ENCODE measurements around the gene C2orf76.

C2orf76 gene

DNA sequence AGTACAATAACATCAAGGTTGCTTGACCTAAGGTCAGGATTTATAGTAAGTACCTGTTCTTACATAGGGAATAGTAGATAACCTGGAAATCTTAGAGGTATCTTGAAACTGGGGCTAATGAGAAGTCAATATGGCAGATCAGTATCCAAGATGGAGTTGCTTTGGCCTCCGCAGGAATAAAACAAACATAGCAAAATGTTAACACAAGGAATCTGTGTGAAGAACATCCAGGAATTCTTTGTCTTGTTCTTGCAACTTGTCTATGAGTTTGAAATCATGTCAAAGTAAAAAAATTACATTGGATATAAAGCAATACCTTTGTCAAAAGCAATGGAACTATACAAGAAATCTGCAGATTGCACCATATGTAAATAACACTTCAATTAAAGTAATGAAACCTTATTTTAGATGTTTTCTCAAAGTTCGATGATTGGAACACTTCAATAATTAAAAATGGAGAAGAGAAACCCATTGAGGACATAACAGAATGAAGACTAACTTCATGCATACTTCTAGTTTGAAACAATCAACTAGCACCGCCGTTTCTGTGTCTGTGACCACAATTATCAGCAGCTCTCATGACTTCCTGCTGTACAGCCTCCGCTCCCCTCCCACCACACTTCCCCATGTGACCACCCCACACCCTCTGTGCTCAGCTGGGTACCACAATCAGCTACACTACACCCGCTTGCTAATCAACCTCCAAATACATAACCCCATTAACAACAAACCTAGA, 27.6 kb downstream of the C2orf76 start:
- TF ChIP-seq, protein P1, sequence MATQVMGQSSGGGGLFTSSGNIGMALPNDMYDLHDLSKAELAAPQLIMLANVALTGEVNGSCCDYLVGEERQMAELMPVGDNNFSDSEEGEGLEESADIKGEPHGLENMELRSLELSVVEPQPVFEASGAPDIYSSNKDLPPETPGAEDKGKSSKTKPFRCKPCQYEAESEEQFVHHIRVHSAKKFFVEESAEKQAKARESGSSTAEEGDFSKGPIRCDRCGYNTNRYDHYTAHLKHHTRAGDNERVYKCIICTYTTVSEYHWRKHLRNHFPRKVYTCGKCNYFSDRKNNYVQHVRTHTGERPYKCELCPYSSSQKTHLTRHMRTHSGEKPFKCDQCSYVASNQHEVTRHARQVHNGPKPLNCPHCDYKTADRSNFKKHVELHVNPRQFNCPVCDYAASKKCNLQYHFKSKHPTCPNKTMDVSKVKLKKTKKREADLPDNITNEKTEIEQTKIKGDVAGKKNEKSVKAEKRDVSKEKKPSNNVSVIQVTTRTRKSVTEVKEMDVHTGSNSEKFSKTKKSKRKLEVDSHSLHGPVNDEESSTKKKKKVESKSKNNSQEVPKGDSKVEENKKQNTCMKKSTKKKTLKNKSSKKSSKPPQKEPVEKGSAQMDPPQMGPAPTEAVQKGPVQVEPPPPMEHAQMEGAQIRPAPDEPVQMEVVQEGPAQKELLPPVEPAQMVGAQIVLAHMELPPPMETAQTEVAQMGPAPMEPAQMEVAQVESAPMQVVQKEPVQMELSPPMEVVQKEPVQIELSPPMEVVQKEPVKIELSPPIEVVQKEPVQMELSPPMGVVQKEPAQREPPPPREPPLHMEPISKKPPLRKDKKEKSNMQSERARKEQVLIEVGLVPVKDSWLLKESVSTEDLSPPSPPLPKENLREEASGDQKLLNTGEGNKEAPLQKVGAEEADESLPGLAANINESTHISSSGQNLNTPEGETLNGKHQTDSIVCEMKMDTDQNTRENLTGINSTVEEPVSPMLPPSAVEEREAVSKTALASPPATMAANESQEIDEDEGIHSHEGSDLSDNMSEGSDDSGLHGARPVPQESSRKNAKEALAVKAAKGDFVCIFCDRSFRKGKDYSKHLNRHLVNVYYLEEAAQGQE (IDR thresholded peaks at IDR 0.05; ENCODE audit: low read depth) = no peak
- TF ChIP-seq TCF12 (IDR thresholded peaks at IDR 0.05; ENCODE audit: low read depth) (no peak), TAF1 (IDR thresholded peaks at IDR 0.05; ENCODE audit: low read depth) (no peak), TEAD4 (IDR thresholded peaks at IDR 0.05) (no peak), CREB1 (IDR thresholded peaks at IDR 0.05; ENCODE audit: low read depth) (no peak), RAD21 (IDR thresholded peaks at IDR 0.05; ENCODE audit: low read depth) (no peak)
- TF ChIP-seq, protein P2, sequence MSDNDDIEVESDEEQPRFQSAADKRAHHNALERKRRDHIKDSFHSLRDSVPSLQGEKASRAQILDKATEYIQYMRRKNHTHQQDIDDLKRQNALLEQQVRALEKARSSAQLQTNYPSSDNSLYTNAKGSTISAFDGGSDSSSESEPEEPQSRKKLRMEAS (IDR thresholded peaks at IDR 0.05) = no peak

DNA sequence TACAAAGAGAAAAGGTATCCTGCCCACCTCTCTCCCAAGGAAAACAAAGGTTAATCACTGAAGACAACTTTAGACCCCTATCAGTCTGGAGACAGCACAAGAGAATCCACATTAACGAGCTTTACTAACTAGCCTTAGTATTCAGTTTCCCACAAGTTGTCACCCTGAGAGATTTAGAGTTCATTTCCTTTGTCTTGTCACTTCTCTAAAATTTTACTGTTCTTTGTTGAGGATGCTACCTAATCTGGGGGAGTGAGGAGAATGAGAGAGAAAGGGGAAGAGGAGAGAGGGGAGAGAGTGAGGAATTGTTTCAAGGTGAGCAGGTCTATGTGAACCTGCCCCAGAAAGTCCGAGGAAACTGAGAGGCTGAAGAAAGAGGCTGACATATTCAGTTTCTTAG, 28.4 kb downstream of the C2orf76 start:
- TF ChIP-seq TEAD4 (IDR thresholded peaks at IDR 0.05) = no peak
- TF ChIP-seq EGR1 (IDR thresholded peaks at IDR 0.05) = no peak
- TF ChIP-seq FOXM1 (IDR thresholded peaks at IDR 0.05; ENCODE audit: borderline replicate concordance, low read depth) = no peak
- TF ChIP-seq RAD21 (IDR thresholded peaks at IDR 0.05; ENCODE audit: low read depth) = no peak
- TF ChIP-seq, protein P2 (IDR thresholded peaks at IDR 0.05) = no peak
- TF ChIP-seq, protein P3, sequence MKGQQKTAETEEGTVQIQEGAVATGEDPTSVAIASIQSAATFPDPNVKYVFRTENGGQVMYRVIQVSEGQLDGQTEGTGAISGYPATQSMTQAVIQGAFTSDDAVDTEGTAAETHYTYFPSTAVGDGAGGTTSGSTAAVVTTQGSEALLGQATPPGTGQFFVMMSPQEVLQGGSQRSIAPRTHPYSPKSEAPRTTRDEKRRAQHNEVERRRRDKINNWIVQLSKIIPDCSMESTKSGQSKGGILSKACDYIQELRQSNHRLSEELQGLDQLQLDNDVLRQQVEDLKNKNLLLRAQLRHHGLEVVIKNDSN (IDR thresholded peaks at IDR 0.05) = no peak
- TF ChIP-seq EP300 (IDR thresholded peaks at IDR 0.05; ENCODE audit: borderline replicate concordance) = no peak
- TF ChIP-seq, protein P1 (IDR thresholded peaks at IDR 0.05; ENCODE audit: low read depth) = no peak
- no peak for TF ChIP-seq NFIC (IDR thresholded peaks at IDR 0.05)

DNA sequence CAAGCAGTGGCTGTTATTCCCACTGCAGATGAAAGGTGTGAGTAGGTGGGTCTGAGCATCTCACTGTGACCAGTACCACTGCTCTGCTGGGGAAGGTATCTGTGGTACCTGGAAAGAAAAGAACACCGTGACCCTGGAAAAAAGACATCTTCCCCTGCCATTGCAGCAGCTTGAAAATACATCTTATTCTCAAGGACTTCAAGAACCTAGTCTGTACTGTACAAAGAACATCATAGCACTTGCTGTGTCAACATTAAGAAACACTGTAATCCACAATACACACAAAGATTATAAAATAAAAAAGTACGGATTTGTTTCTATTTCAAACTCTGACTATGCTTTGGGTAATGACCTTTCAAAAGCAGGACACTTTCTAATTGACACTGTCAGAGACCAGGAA, 28.9 kb downstream of the C2orf76 start:
- TF ChIP-seq TCF12 (IDR thresholded peaks at IDR 0.05; ENCODE audit: low read depth) = no peak
- TF ChIP-seq NFIC (IDR thresholded peaks at IDR 0.05) = no peak
- no peak for TF ChIP-seq FOXM1 (IDR thresholded peaks at IDR 0.05; ENCODE audit: borderline replicate concordance, low read depth)
- TF ChIP-seq, protein P2 (IDR thresholded peaks at IDR 0.05) = no peak
- TF ChIP-seq, protein P3 (IDR thresholded peaks at IDR 0.05) = no peak
- no peak for TF ChIP-seq EGR1 (IDR thresholded peaks at IDR 0.05)
- TF ChIP-seq RAD21 (IDR thresholded peaks at IDR 0.05; ENCODE audit: low read depth) = no peak
- TF ChIP-seq CEBPB (IDR thresholded peaks at IDR 0.05) = no peak
- no peak for TF ChIP-seq CREB1 (IDR thresholded peaks at IDR 0.05; ENCODE audit: low read depth)
- TF ChIP-seq, protein P1 (IDR thresholded peaks at IDR 0.05; ENCODE audit: low read depth) = no peak

DNA sequence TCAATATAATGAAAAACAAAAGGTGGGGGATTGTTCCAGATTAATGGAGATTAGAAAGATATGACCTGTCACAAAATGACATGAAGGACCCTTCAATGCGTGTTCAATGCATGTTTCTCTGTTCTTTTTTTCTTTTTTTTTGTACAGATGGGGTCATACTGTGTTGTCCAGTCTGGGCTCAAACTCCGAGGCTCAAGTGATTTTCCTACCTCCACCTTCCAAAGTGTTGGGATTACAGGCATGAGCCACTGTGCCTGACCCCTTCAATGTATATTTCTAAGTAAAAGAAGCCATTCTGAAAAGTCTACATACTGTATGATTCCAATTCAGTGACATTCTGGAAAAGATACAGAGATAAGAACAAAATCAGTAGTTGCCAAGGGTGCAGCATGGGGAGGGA, 32.8 kb downstream of the C2orf76 start:
- TF ChIP-seq ZBTB7A (IDR thresholded peaks at IDR 0.05; ENCODE audit: low read depth) = no peak

DNA sequence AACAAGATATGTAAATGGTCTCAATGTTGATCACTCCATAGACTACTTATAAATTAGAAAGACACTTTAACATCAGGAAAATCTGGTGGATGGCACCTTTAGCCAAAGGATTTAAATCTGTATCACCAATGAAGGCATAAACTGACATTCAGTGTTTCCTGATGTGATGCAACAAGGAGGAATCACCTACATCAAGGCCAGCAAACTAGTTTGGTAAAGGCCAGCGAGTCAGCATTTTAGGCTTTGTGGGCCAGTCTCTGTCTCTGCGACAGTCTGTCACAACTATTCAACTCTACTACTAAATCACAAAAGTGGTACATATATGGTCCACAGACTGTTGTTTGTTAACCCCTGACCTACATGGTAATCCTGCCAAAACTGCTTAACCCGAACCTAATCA, 33.3 kb downstream of the C2orf76 start:
- TF ChIP-seq TCF12 (IDR thresholded peaks at IDR 0.05; ENCODE audit: low read depth) (no peak), RAD21 (IDR thresholded peaks at IDR 0.05; ENCODE audit: low read depth) (no peak), TAF1 (IDR thresholded peaks at IDR 0.05; ENCODE audit: low read depth) (no peak), CEBPB (IDR thresholded peaks at IDR 0.05) (no peak), CREB1 (IDR thresholded peaks at IDR 0.05; ENCODE audit: low read depth) (no peak), ZBTB7A (IDR thresholded peaks at IDR 0.05; ENCODE audit: low read depth) (no peak), EGR1 (IDR thresholded peaks at IDR 0.05) (no peak), TEAD4 (IDR thresholded peaks at IDR 0.05) (no peak), EP300 (IDR thresholded peaks at IDR 0.05; ENCODE audit: borderline replicate concordance) (no peak), NFIC (IDR thresholded peaks at IDR 0.05) (no peak), YY1 (IDR thresholded peaks at IDR 0.05; ENCODE audit: low read depth) (no peak), FOXM1 (IDR thresholded peaks at IDR 0.05; ENCODE audit: borderline replicate concordance, low read depth) (no peak)
- TF ChIP-seq, protein P1 (IDR thresholded peaks at IDR 0.05; ENCODE audit: low read depth) = no peak
- TF ChIP-seq, protein P2 (IDR thresholded peaks at IDR 0.05) = no peak
- TF ChIP-seq, protein P3 (IDR thresholded peaks at IDR 0.05) = no peak

Data from Ishikawa (cell line).